ENCODE measurements around the gene GORASP2. TPM values are rescaled to one million over a fixed set of nuclear protein-coding genes. Genes with fewer than 3 reads are reported as not detected.

Gene GORASP2
- total RNA-seq, 4 donors from 2014 or later, result 45.8 to 66.1 (median 56.5) TPM

- Histone ChIP-seq H3K27ac (no peak overlapping the region), H3K9me3 (no peaks in the 10 kb centered on the region), H3K4me1 (no peaks in the 10 kb centered on the region), H3K27me3 (no peaks in the 10 kb centered on the region), H3K36me3 (no peaks in the 10 kb centered on the region), H3K4me3 (no peak overlapping the region)
- intact Hi-C loops (cut with DNase I), result no loop called here
- TF ChIP-seq CTCF (IDR thresholded peaks at IDR 0.05), result no peak
- TF ChIP-seq POLR2A (IDR thresholded peaks at IDR 0.05), result no peak
- no peak for DNase-seq
- WGBS, 2 donors, result 50 to 55% methylated on average over 1 of the region's 1 CpG
These were observed 55.0 kb downstream of the GORASP2 start for GRCh38 chr2:170984079-170984478.

- H3K36me3 ChIP-seq, result peaks cover 0 to 11% (median 0%) of the 10 kb centered on the region in 3 donors
- intact Hi-C loops (cut with DNase I), result no loop called here
- H3K4me1 ChIP-seq, result no peaks in the 10 kb centered on the region
- TF ChIP-seq POLR2A (IDR thresholded peaks at IDR 0.05) (no peak), CTCF (IDR thresholded peaks at IDR 0.05) (no peak)
- no peaks in the 10 kb centered on the region for H3K27me3 ChIP-seq
- WGBS, 2 donors, result 91 to 100% methylated on average over 5 of the region's 5 CpGs
- H3K27ac ChIP-seq, result no peak overlapping the region
- DNase-seq, result no peak
- H3K4me3 ChIP-seq, result no peak overlapping the region
- no peaks in the 10 kb centered on the region for H3K9me3 ChIP-seq
These were observed 56.4 kb downstream of the GORASP2 start for GRCh38 chr2:170985407-170985806.

GRCh38 chr2:170986566-170987258 is 57.7 kb downstream of the GORASP2 start:
- no peak for TF ChIP-seq CTCF (IDR thresholded peaks at IDR 0.05)
- TF ChIP-seq POLR2A (IDR thresholded peaks at IDR 0.05), result no peak
- Histone ChIP-seq H3K4me1 (no peaks in the 10 kb centered on the region), H3K27ac (no peak overlapping the region), H3K36me3 (peaks cover 0 to 20% (median 0%) of the 10 kb centered on the region in 3 donors), H3K9me3 (no peaks in the 10 kb centered on the region), H3K27me3 (no peaks in the 10 kb centered on the region), H3K4me3 (no peak overlapping the region)
- intact Hi-C loops (cut with DNase I), result no loop called here
- no peak for DNase-seq
- WGBS, 2 donors, result 95 to 98% methylated on average over 8 of the region's 8 CpGs

GRCh38 chr2:170991398-170992182 is 62.5 kb downstream of the GORASP2 start:
- Histone ChIP-seq H3K36me3 (peaks cover 0 to 69% (median 0%) of the 10 kb centered on the region in 3 donors), H3K27ac (no peak overlapping the region), H3K27me3 (no peaks in the 10 kb centered on the region), H3K9me3 (no peaks in the 10 kb centered on the region), H3K4me1 (no peaks in the 10 kb centered on the region), H3K4me3 (no peak overlapping the region)
- 93 to 95% methylated on average over 5 of the region's 5 CpGs for WGBS, 2 donors
- no peak for TF ChIP-seq POLR2A (IDR thresholded peaks at IDR 0.05)
- TF ChIP-seq CTCF (IDR thresholded peaks at IDR 0.05), result no peak
- no peak for DNase-seq
- intact Hi-C loops (cut with DNase I), result no loop called here

GRCh38 chr2:170996316-170996715 is 67.3 kb downstream of the GORASP2 start:
- intact Hi-C loops (cut with DNase I), result no loop called here

More at GRCh38 chr2:170996316-170996715, 67.3 kb downstream of the GORASP2 start:
- Histone ChIP-seq H3K4me3 (no peak overlapping the region), H3K9me3 (no peaks in the 10 kb centered on the region), H3K4me1 (no peaks in the 10 kb centered on the region), H3K36me3 (peaks cover 0 to 82% (median 0%) of the 10 kb centered on the region in 3 donors), H3K27ac (no peak overlapping the region), H3K27me3 (no peaks in the 10 kb centered on the region)
- DNase-seq, result no peak
- TF ChIP-seq POLR2A (IDR thresholded peaks at IDR 0.05), result no peak
- no peak for TF ChIP-seq CTCF (IDR thresholded peaks at IDR 0.05)
- WGBS, 2 donors, result 84 to 98% methylated on average over 2 of the region's 2 CpGs
